H1 (cell line): ENCODE results near the gene FAH. TPM values are rescaled to one million over a fixed set of nuclear protein-coding genes. Genes with fewer than 3 reads are reported as not detected.
A peak's percentile ranks its signal among the peaks of the same experiment; 100 is the strongest.

Source experiments
- BRCA1 ChIP-seq: IDR thresholded peaks from 2 replicates; pipeline ENCODE4 v1.6.1; 2012; ENCODE audit warnings: low read depth, low read length, improper control_type of control experiment
- CTCF ChIP-seq, 3 experiments: IDR thresholded peaks; 1 replicate in 2 of 3; 2 replicates in 1 of 3; pipeline versions ENCODE4 v1.5.1 to v1.6.1; 2011; ENCODE audit warnings: low read length in 3 of 3, mild to moderate bottlenecking in 3 of 3, inconsistent platforms in 2 of 3, low read depth in 1 of 3, moderate library complexity in 1 of 3; ENCODE audit not compliant: insufficient read depth in 1 of 3; ENCODE audit errors: control extremely low read depth in 1 of 3
- JUN ChIP-seq: IDR thresholded peaks from 2 replicates; pipeline ENCODE4 v1.6.1; 2011; ENCODE audit warnings: low read depth, mild to moderate bottlenecking, improper control_type of control experiment, low read length
- JUND ChIP-seq: IDR thresholded peaks from 2 replicates; pipeline ENCODE4 v1.6.1; 2011; ENCODE audit warnings: mild to moderate bottlenecking, improper control_type of control experiment, low read length
- MAFK ChIP-seq: IDR thresholded peaks from 2 replicates; pipeline ENCODE4 v1.6.1; 2012; ENCODE audit warnings: low read depth, mild to moderate bottlenecking, improper control_type of control experiment, low read length
- POLR2A ChIP-seq, 2 experiments: IDR thresholded peaks; 1 replicate in 1 of 2; 2 replicates in 1 of 2; pipeline ENCODE4 v1.6.1; 2011; ENCODE audit warnings: low read depth in 2 of 2, low read length in 2 of 2, mild to moderate bottlenecking in 2 of 2; ENCODE audit errors: control extremely low read depth in 1 of 2
- POU5F1 ChIP-seq: IDR thresholded peaks from 2 replicates; pipeline ENCODE4 v1.6.1; 2011; ENCODE audit warnings: low read depth, mild to moderate bottlenecking, low read length, moderate library complexity
- RAD21 ChIP-seq, 2 experiments: IDR thresholded peaks in 1 of 2; conservative IDR thresholded peaks in 1 of 2; 2 replicates each; pipeline ENCODE4 v1.6.1; 2011; ENCODE audit warnings: low read depth in 2 of 2, low read length in 2 of 2, improper control_type of control experiment in 1 of 2, inconsistent platforms in 1 of 2, mild to moderate bottlenecking in 1 of 2, moderate library complexity in 1 of 2
- RXRA ChIP-seq: IDR thresholded peaks from 2 replicates; pipeline ENCODE4 v1.6.1; 2011; ENCODE audit warnings: low read depth, mild to moderate bottlenecking, low read length, moderate library complexity; ENCODE audit not compliant: insufficient read depth
- SUZ12 ChIP-seq: fragments of 200-600 bp; sonication (generic); IDR thresholded peaks from 2 replicates; pipeline ENCODE4 v1.6.1; 2012; ENCODE audit warnings: mild to moderate bottlenecking, inconsistent platforms, low read length, moderate library complexity, mixed read lengths
- TCF12 ChIP-seq: IDR thresholded peaks from 2 replicates; pipeline ENCODE4 v1.6.1; 2011; ENCODE audit warnings: low read depth, mild to moderate bottlenecking, low read length
- TEAD4 ChIP-seq: IDR thresholded peaks from 2 replicates; pipeline ENCODE4 v1.6.1; 2012; ENCODE audit warnings: low read depth, low read length, inconsistent platforms, mixed read lengths
- YY1 ChIP-seq: IDR thresholded peaks from 2 replicates; pipeline ENCODE4 v1.6.1; 2011; ENCODE audit warnings: low read depth, mild to moderate bottlenecking, low read length
- polyA plus RNA-seq, 7 experiments: library from polyadenylated mRNA; depleted of rRNA in 3 of 7; stranded (reverse) in 5 of 7; unstranded in 2 of 7; fragments of >200 nt in 5 of 7; fragments of 200-250 nt in 2 of 7; gene quantifications; 1 replicate in 5 of 7; 2 replicates in 1 of 7; 4 replicates in 1 of 7; pipeline versions ENCODE4 v1.2.1 to v1.2.3, GENCODE V29; 2011 to 2013; ENCODE audit warnings: missing spikeins in 2 of 7, mixed read lengths in 2 of 7
- total RNA-seq: library from RNA; stranded (reverse); fragmentation: NEBNext Ultra II Directional; extraction: Animal tissue kit (Norgen Biotek cat#: 25700); gene quantifications from 2 replicates; pipeline ENCODE4 v1.2.1, GENCODE V29; 2021
- TF ChIP-seq, protein P1 (sequence below): IDR thresholded peaks from 2 replicates; pipeline ENCODE4 v1.6.1; 2011; ENCODE audit warnings: low read depth, mild to moderate bottlenecking, low read length; ENCODE audit not compliant: insufficient read depth

FAH gene
- total and polyA plus RNA-seq, 2 of the 8 experiments (the other 6 are each of a cell fraction or from before 2014, with no cell fraction given) = 20.0 to 21.7 TPM

DNA sequence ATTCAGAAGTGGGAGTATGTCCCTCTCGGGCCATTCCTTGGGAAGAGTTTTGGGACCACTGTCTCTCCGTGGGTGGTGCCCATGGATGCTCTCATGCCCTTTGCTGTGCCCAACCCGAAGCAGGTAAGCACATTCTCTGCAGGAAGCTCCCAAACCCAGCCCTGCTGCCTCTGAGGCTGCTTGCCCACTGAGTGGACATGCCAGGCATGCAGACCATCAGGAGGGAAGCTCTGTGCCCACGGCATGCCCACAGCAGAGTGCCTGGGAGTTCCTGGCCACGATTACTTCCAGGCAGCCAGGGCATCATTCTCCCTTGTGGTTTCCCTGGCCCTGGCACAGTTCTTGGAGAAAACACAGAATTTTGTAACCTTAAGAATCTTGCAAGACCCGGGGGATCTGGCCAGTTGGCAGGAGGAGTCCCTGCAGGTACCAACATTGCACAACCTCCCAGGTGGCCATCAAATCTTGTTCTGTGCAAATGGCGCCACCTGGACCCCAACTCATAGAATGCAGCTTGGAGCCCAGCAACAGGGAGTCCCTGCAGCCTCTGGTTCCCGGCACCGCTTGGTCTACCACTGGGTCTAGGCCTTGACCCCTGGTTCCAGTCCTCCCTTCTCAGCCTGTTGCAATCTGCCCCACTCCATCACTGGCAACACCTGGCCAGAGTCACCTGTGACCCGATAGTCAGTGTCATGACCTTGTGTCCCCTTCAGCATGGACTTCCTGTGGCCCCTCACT, 20.4 kb downstream of the FAH start (continued):
- peak; percentile 57; the same call in 1 of the 2 replicates for TF ChIP-seq TEAD4
- peak; percentile 47; the same call in 1 of the 2 replicates for TF ChIP-seq YY1
- TF ChIP-seq POU5F1 = no peak
- no peak for TF ChIP-seq MAFK
- TF ChIP-seq JUN = no peak
- no peak for TF ChIP-seq RXRA
- TF ChIP-seq, protein P1, sequence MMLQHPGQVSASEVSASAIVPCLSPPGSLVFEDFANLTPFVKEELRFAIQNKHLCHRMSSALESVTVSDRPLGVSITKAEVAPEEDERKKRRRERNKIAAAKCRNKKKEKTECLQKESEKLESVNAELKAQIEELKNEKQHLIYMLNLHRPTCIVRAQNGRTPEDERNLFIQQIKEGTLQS = no peak
- TF ChIP-seq RAD21 (IDR thresholded peaks at IDR 0.05 in 1 of 2, conservative IDR thresholded peaks at IDR 0.05 in 1 of 2; ENCODE audit: low read depth in 2 of 2, low read length in 2 of 2) = peak; percentile 94 to 96
- TF ChIP-seq CTCF (IDR thresholded peaks at IDR 0.05; ENCODE audit: control extremely low read depth in 1 of 3, insufficient read depth in 1 of 3, low read depth in 1 of 3, low read length in 3 of 3) = peak; percentile 86 to 93 (median 86)
- TF ChIP-seq SUZ12 = no peak
- TF ChIP-seq POLR2A (IDR thresholded peaks at IDR 0.05; ENCODE audit: control extremely low read depth in 1 of 2, low read depth in 2 of 2, low read length in 2 of 2) = no peak
- TF ChIP-seq BRCA1 = no peak
- no peak for TF ChIP-seq JUND
- 0 out of 2 replicates have a peak, but pooled peaks have one; percentile 44 for TF ChIP-seq TCF12
